NK-92 treated with Interleukin-12 subunit alpha and Interleukin-12 subunit beta, amount 100 ng/mL, for 24 hours (cell line): ENCODE data around the gene RPUSD1.
"Not testable (repeated sequence)": the region's sequence is repeated elsewhere in the genome, so short reads cannot be mapped to it uniquely, and the experiment has no call there.

ENCODE experiments used
- DNase-seq: peaks from one replicate; lab custom pipeline; 2025; lab: John Stamatoyannopoulos, UW

Gene RPUSD1, protein sequence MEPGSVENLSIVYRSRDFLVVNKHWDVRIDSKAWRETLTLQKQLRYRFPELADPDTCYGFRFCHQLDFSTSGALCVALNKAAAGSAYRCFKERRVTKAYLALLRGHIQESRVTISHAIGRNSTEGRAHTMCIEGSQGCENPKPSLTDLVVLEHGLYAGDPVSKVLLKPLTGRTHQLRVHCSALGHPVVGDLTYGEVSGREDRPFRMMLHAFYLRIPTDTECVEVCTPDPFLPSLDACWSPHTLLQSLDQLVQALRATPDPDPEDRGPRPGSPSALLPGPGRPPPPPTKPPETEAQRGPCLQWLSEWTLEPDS

GRCh38 chr16:787978-788398 is at the start of gene RPUSD1:
TSS of gene RPUSD1 (minus strand) at chr16:788381. CDS start at chr16:787737, 644 bp downstream.
- no peak for DNase-seq

DNA sequence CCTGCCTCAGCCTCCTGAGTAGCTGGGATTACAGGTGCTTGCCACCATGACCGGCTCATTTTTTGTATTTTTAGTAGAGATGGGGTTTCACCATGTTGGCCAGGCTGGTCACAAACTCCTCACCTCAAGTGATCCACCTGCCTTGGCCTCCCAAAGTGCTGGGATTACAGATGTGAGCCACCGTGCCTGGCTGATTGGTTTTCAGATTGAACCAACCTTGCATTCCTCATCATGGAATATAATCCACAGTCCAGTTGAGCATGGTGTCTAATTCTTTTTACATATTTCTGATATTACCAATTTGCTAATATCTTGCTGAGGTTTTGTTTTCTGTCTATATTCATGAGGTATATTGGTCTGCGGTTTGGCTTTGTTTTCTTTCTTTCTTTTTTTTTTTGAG is 48.6 kb upstream of the RPUSD1 start:
- DNase-seq: not testable (repeated sequence)

GRCh38 chr16:836221-836620 is 48.0 kb upstream of the RPUSD1 start:
- no peak for DNase-seq

- no peak for DNase-seq
Measured at GRCh38 chr16:835373-835772, 47.2 kb upstream of the RPUSD1 start.

DNA sequence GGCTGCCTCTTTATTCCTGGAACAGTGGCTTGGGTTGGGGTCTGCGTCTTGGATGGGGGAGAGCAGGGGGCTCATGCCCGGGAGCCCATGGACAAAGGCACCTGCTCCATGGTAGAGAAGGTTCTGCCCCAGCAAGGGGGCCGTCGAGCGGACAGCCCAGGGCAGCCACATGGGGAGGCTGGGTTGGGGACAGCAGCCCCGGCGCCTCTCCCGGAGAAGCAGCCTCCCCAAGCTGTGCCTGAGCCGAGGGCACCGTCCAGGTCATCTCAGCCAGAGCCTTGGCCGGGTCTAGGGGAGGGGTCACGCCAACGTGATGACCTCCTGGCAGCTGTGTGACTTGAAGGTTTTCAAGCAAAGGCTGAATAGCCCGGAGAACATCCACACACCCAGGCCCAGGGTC is 45.2 kb upstream of the RPUSD1 start:
- DNase-seq: no peak

DNA sequence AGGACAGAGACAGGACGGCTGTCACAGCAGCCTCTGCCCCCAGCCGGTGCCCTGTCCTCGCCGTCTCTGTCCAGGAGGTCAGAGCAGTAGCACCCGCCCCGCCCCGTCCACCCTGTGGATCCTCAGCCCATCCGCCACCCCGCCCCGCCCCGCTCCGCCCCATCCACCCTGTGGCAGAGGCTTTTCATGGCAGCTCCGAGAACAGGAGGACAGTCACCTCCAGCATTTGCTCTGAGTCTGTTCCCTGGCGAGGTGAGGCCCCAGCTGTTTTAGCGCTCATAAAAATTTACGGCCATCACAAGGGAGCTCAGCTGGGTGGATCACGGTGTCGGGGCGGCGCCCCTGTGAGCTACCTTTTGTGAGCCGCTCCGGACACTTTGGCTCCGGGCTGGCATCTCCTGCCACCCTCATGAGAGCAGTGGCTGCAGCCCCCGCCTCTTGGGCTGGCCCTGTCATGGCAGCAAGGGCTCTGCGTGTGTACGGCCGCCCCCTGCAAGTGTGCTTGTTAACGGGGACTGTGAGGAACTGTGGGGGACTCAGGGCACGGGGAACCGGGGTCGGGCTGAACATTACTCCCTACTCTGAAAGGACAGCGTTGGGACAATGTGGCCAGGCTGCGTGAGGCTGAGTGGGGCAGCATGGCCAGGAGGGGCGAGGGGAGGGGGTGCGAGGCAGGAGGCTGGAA is 44.6 kb upstream of the RPUSD1 start:
- DNase-seq: no peak

DNA sequence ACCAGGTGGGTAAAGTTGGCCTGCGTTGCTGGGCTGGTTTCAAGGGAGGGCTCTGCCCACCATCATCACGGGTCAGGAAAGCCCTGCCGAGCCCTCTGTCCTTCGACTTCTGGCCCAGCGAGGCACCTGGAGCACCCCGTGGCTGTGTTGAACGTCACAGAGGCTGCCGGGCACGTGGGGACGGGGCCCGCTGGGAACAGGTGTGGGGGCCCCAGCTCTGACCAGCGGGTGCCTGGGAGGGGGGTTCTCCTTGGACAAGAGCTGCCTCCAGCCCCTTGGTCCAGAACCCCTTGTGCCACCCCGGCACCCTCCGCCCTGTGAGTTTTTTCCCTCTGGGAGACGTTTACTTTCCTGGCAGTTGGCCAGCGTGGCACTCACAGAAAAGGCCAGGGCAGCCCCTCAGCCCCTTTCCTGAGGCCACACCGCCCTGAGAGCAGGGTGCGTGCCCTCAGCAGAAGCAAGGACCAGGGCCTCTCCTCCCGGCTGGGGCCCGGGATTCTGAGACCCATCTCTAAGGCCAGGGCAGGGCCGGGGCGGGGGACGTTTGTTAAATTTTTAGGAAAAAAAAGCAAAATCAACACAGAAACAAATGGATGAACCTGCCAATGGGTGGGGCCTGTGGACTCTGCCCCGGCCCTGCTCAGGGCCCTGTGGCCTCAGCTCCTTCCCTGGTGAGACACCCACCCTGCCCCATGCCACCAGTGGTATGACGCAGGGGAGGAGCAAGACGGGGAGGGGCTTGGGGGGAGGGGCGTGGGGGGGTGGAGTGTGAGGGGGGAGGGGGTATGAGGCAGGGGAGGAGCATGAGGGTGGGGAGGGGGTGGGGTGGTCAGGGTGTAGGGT is 43.6 kb upstream of the RPUSD1 start:
- DNase-seq: no peak

DNA sequence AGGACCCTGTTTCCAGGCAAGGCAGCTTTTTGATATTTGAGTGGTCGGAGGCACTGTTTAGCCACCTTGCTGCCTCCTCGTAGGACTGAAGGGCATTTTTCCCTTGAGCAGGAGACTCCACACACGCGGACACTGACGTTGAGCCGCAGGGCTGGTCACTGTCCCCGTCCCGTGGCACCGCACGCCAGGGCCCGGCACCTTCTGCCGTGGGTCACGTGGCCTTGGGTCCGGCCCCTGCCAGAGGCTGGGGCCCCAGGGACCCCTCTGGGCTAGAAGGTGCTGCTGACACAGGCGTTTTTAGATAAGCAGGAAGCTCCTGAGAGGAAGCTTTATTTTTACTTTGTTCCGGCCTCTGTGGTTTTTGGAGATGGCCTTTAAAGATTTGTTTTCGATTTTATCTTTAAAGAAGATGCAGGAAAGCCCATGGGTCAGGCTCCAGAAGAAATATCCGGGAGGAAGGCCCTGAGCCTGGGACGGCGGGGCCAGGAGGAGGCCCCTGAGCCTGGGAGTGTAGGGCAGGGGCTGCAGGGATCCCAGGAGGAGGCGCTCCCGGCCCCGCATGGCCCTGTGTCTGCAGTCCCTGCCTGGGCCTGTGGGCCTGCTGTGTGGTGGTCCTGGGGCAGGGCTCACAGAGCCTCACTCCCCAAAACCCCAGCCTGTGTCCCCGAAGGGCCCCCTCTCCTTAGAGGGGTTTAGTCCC is 42.8 kb upstream of the RPUSD1 start:
- no peak for DNase-seq

- no peak for DNase-seq
Measured at GRCh38 chr16:830107-830870, 42.1 kb upstream of the RPUSD1 start.

- no peak for DNase-seq
Measured at GRCh38 chr16:828891-829290, 40.7 kb upstream of the RPUSD1 start.

GRCh38 chr16:827513-827912 is 39.3 kb upstream of the RPUSD1 start:
- DNase-seq: no peak

- no peak for DNase-seq
Measured at GRCh38 chr16:825341-826061, 37.3 kb upstream of the RPUSD1 start.

DNA sequence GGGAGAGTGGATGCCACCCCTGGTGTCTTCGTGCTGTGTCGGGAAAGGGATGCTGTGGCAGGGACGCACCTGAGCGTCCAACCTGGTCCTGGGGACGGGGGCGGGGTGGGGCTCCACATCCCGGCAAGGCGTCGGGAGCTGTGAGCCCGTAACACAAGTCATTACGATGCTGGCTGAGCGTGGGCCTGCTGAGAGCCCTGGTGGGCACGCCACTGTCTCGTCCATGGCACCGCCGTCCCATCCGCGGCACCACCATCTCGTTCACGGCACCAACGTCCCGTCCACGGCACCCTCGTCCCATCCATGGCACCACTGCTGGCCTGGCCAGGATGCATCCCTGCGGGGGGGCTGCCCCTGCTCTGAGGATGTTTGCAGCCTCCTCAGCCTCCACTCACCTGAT is 36.4 kb upstream of the RPUSD1 start:
- DNase-seq: no peak

- DNase-seq: no peak
Measured at GRCh38 chr16:824194-824593, 36.0 kb upstream of the RPUSD1 start.

DNA sequence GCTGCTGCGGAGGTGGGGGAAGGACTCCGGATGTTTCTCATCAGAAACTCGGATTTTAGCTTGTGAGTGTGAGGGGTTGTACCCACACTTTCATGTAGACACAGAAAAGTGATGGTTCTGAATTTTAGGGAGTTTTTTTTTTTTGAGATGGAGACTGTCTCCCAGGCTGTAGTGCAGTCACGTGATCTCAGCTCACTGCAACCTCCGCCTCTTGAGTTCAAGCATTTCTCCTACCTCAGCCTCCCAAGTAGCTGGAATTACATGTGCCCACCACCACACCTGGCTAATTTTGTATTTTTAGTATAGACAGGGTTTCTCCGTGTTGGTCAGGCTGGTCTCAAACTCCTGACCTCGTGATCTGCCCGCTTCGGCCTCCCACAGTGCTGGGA is 34.7 kb upstream of the RPUSD1 start:
- DNase-seq: no peak

DNA sequence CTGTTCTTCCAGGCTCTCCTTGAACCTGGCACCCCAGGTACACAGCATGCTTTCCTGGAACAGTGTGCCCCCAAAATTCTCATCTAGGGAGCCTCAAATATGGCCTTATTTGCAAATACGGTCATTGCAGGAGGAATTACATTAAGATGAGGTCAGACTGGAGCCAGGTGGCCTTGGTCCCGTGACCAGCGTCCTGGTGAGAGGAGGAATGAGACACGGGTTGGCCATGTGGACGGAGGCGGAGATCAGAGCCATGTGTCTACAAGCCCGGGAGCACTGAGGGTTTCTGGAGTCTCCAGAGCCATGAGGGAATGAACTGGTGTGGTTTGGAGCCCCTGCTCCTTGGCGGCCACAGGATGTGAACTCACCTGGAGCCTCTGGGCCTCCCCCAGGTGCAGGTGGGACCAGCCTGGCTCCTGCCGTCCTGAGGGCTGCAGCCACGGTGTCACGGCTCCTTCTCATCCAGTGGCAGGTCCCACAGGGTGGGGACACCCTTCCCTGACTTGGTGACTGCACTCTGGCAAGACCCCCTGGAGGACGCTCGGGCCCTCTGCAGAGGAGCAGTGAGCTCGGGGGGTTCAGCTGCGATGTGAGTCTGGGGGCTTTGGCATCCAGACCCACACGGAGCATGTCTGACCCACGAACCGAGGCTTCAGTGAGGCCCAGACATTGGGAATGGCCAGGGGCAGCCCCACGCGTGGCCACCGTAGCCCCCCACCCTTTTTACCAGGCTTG is 34.2 kb upstream of the RPUSD1 start:
- no peak for DNase-seq

GRCh38 chr16:821751-822150 is 33.6 kb upstream of the RPUSD1 start:
- DNase-seq: no peak

DNA sequence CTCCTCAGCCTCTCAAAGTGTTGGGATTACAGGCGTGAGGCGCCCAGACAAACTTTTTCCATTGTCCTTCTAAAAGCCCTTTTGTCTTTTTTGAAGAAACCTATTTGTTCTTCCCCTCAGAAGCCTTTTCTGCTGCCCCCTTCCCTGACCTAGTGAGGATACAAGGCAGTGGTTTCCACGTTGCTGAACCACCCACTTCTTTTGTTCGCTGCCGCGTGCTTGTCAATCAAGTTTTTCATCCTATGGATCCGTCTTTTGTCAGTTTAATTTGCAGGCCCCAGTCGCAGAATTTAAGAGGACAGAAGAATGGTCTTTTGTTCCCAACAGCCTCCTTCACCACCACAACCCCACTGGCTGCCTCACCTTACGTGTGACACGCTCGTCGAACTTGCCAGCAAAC is 32.6 kb upstream of the RPUSD1 start:
- DNase-seq: no peak

DNA sequence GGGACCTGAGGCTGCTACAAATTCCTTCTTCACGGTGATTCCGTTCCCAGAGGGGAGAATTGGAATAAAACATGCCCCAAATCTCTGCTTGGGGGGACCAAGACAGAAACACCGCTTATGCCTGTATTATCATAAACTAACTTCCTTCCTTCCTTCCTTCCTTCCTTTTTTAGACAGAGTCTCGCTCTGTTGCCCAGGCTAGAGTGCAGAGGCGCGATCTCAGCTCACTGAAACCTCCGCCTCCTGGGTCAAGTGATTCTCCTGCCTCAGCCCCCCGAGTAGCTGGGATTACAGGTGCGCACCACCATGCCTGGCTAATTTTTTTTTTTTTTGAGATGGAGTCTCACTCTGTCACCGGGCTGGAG is 31.8 kb upstream of the RPUSD1 start:
- not testable (repeated sequence) for DNase-seq
